Measurements from ENCODE around the gene RTKN2.

Gene RTKN2

GRCh38 chr10:62178568-62178967, 90.1 kb downstream of the RTKN2 start:
- TF ChIP-seq CTCF (IDR thresholded peaks at IDR 0.05; ENCODE audit: low read depth, low read length, poor library complexity, severe bottlenecking): no peak
- TF ChIP-seq EZH2phosphoT487 (IDR thresholded peaks at IDR 0.05; ENCODE audit: borderline replicate concordance, low read length): no peak
- Histone ChIP-seq H3K4me3 (ENCODE audit: low read length) (no peak overlapping the region), H3K9me3 (ENCODE audit: control insufficient read depth, insufficient read depth, low read length) (no peaks in the 10 kb centered on the region), H3K79me2 (ENCODE audit: control insufficient read depth, low read length) (no peaks in the 10 kb centered on the region), H4K20me1 (ENCODE audit: control insufficient read depth, insufficient read depth, low read depth, low read length) (no peaks in the 10 kb centered on the region), H3F3A (ENCODE audit: control insufficient read depth, insufficient read depth) (no peaks in the 10 kb centered on the region; the same call in 1 of the 2 replicates), H3K36me3 (ENCODE audit: control insufficient read depth, low read length) (no peaks in the 10 kb centered on the region), H3K27ac (ENCODE audit: low read depth, low read length) (0 out of 2 replicates have a peak overlapping the region, but pooled peaks have one; percentile 46), H3K9me2 (replicated peaks; ENCODE audit: control insufficient read depth, low read length) (no peaks in the 10 kb centered on the region), H3K27me3 (ENCODE audit: control insufficient read depth, low read length) (no peaks in the 10 kb centered on the region), H3K4me1 (ENCODE audit: control insufficient read depth, low read length) (peaks cover 29% of the 10 kb centered on the region), H3K4me2 (ENCODE audit: low read length) (no peak overlapping the region)

GRCh38 chr10:62177111-62177510, 91.5 kb downstream of the RTKN2 start:
- H3K4me1 ChIP-seq (ENCODE audit: control insufficient read depth, low read length): peaks cover 25% of the 10 kb centered on the region
- H3K4me2 ChIP-seq (ENCODE audit: low read length): peak overlapping the region; percentile 48
- H3F3A ChIP-seq (ENCODE audit: control insufficient read depth, insufficient read depth): no peaks in the 10 kb centered on the region; the same call in 1 of the 2 replicates
- H3K9me3 ChIP-seq (ENCODE audit: control insufficient read depth, insufficient read depth, low read length): peaks cover 8% of the 10 kb centered on the region
- no peaks in the 10 kb centered on the region for H3K9me2 ChIP-seq (replicated peaks; ENCODE audit: control insufficient read depth, low read length)
- no peaks in the 10 kb centered on the region for H4K20me1 ChIP-seq (ENCODE audit: control insufficient read depth, insufficient read depth, low read depth, low read length)
- no peaks in the 10 kb centered on the region for H3K27me3 ChIP-seq (ENCODE audit: control insufficient read depth, low read length)
- H3K79me2 ChIP-seq (ENCODE audit: control insufficient read depth, low read length): no peaks in the 10 kb centered on the region
- H3K27ac ChIP-seq (ENCODE audit: low read depth, low read length): peak overlapping the region; percentile 46; the same call in 1 of the 2 replicates
- no peaks in the 10 kb centered on the region for H3K36me3 ChIP-seq (ENCODE audit: control insufficient read depth, low read length)
- TF ChIP-seq CTCF (IDR thresholded peaks at IDR 0.05; ENCODE audit: low read depth, low read length, poor library complexity, severe bottlenecking): no peak
- TF ChIP-seq EZH2phosphoT487 (IDR thresholded peaks at IDR 0.05; ENCODE audit: borderline replicate concordance, low read length): no peak
- H3K4me3 ChIP-seq (ENCODE audit: low read length): peak overlapping the region; percentile 5; the same call in 1 of the 2 replicates

- peaks cover 12% of the 10 kb centered on the region for H3K9me3 ChIP-seq (ENCODE audit: control insufficient read depth, insufficient read depth, low read length)
- H3K36me3 ChIP-seq (ENCODE audit: control insufficient read depth, low read length): no peaks in the 10 kb centered on the region
- H3K4me3 ChIP-seq (ENCODE audit: low read length): no peak overlapping the region
- H3K27ac ChIP-seq (ENCODE audit: low read depth, low read length): no peak overlapping the region
- no peak overlapping the region for H3K4me2 ChIP-seq (ENCODE audit: low read length)
- no peaks in the 10 kb centered on the region for H3K27me3 ChIP-seq (ENCODE audit: control insufficient read depth, low read length)
- H3F3A ChIP-seq (ENCODE audit: control insufficient read depth, insufficient read depth): peaks cover 4% of the 10 kb centered on the region; the same call in 1 of the 2 replicates
- no peaks in the 10 kb centered on the region for H3K9me2 ChIP-seq (replicated peaks; ENCODE audit: control insufficient read depth, low read length)
- no peaks in the 10 kb centered on the region for H4K20me1 ChIP-seq (ENCODE audit: control insufficient read depth, insufficient read depth, low read depth, low read length)
- H3K4me1 ChIP-seq (ENCODE audit: control insufficient read depth, low read length): peaks cover 32% of the 10 kb centered on the region
- no peaks in the 10 kb centered on the region for H3K79me2 ChIP-seq (ENCODE audit: control insufficient read depth, low read length)
- TF ChIP-seq CTCF (IDR thresholded peaks at IDR 0.05; ENCODE audit: low read depth, low read length, poor library complexity, severe bottlenecking): no peak
- no peak for TF ChIP-seq EZH2phosphoT487 (IDR thresholded peaks at IDR 0.05; ENCODE audit: borderline replicate concordance, low read length)
Measured at GRCh38 chr10:62175251-62175650, 93.4 kb downstream of the RTKN2 start.
